Stimulated activated naive CD8-positive, alpha-beta T cell treated with anti-CD3 and anti-CD28 coated beads, Interleukin-15, Interleukin-2, amounts not matched to agents 100 ng/mL and 50 ng/mL, for 24 hours (primary cell): ENCODE measurements around the gene NUP107.
"Not testable (repeated sequence)": the region's sequence is repeated elsewhere in the genome, so short reads cannot be mapped to it uniquely, and the experiment has no call there.

Experiments used
- H3K27ac Mint-ChIP-seq: one replicate; pipeline ENCODE4 v1.8.0; 2021; ENCODE audit warnings: mild to moderate bottlenecking, mixed read lengths
- H3K27me3 Mint-ChIP-seq: one replicate; pipeline ENCODE4 v1.8.0; 2021; ENCODE audit warnings: mixed read lengths
- H3K36me3 Mint-ChIP-seq: one replicate; pipeline ENCODE4 v1.8.0; 2021; ENCODE audit warnings: low read depth, mixed read lengths
- H3K4me1 Mint-ChIP-seq: one replicate; pipeline ENCODE4 v1.8.0; 2021; ENCODE audit warnings: low read depth, mixed read lengths
- H3K4me3 Mint-ChIP-seq: one replicate; pipeline ENCODE4 v1.8.0; 2021; ENCODE audit warnings: mild to moderate bottlenecking, mixed read lengths
- H3K9me3 Mint-ChIP-seq: one replicate; pipeline ENCODE4 v1.8.0; 2021; ENCODE audit warnings: mixed read lengths

Gene NUP107

DNA sequence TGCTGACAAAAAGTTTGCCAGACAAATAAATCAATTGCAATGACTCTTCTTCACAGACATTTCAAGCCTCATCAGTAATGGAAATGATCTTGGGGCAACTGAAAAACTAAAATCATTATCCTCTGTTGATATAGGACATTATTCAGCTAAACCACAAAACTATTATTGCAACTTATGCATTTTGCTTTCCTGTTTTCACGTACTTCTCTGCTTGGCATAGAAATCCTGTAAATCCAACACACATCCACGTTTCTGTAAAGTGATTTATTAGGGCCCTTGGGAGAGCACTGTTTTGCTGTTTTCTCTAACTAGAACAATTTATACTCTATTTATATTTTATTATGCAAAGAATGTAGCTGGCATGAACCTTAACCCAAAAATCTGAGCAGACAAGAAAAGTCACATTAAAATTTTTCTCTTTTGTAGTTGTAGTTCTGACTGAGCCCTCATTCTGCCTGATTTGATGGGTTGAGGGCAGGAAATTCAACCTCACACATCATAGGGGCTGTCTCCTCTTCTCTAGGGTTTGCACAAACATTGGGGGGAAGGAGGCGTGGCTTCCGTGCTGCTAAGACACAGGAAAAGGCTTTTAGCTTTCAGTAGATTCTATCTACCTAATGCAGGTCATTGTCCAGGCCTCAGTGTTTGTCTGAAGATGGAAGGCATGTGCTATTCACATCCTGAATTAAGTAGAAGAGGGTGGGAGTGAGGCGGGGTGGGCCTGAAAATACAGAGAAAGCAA lies 11.5 kb upstream of the NUP107 start:
- Mint-ChIP-seq H3K27me3 (no peaks in the 10 kb centered on the region), H3K27ac (peak overlapping the region; percentile 92), H3K4me1 (peaks cover 41% of the 10 kb centered on the region), H3K9me3 (no peaks in the 10 kb centered on the region), H3K36me3 (no peaks in the 10 kb centered on the region), H3K4me3 (peak overlapping the region; percentile 66)

DNA sequence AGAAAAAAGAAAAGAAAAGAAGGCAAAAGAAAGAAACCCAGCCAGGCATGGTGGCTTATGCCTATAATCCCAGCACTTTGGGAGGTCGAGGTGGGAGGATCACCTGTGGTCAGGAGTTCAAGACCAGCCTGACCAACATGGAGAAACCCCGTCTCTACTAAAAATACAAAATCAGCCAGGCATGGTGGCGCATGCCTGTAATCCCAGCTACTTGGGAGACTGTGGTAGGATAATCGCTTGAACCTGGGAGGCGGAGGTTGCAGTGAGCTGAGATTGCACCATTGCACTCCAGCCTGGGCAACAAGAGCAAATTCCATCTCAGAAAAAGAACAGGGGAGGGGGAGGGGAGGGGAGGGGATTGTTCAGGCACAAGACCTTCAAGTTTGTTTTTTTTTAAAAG lies 9.9 kb upstream of the NUP107 start:
- H3K27me3 Mint-ChIP-seq, H3K4me3 Mint-ChIP-seq, H3K9me3 Mint-ChIP-seq, H3K27ac Mint-ChIP-seq, H3K36me3 Mint-ChIP-seq: not testable (repeated sequence)
- H3K4me1 Mint-ChIP-seq, result peaks cover 32% of the 10 kb centered on the region

DNA sequence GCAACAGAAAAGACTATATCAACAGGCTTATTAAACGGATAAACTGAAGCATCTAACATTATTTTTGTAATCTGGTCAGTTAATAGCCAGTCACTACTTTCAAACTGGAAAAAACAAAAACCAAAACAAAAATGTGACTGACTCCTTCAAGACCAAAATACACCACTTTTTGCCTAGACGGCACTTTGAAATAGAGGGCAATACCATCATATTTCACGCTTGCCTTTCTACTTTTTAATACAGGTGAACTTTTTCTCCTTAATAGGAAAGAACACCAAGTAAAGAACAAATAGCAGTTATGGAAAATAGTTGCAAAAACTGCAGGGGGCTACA lies 550 bp upstream of the NUP107 start:
- H3K4me1 Mint-ChIP-seq, result peaks cover 47% of the 10 kb centered on the region
- H3K27me3 Mint-ChIP-seq, result no peaks in the 10 kb centered on the region
- peak overlapping the region; percentile 95 for H3K4me3 Mint-ChIP-seq
- H3K27ac Mint-ChIP-seq, result peak overlapping the region; percentile 95
- no peaks in the 10 kb centered on the region for H3K9me3 Mint-ChIP-seq
- H3K36me3 Mint-ChIP-seq, result peaks cover 22% of the 10 kb centered on the region

DNA sequence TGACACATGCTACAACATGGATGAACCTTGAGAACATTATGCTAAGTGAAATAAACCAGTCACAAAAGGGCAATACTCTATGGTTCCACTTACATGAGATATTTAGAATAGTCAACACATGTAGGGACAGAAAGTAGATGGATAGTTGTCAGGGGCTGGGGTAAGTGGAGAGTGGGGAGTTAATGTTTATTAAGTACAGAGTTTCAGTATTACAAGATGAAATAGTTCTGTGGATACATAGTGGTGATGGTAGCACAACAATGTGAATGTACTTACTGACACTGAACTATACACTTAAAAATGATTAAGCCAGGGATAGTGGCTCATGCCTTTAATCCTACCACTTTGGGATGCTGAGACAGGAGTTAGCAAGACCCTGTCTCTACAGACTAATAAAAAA lies 8.7 kb downstream of the NUP107 start:
- Mint-ChIP-seq H3K27ac (no peak overlapping the region), H3K27me3 (no peaks in the 10 kb centered on the region), H3K4me1 (no peaks in the 10 kb centered on the region), H3K9me3 (no peaks in the 10 kb centered on the region), H3K4me3 (no peak overlapping the region), H3K36me3 (peaks cover 68% of the 10 kb centered on the region)

DNA sequence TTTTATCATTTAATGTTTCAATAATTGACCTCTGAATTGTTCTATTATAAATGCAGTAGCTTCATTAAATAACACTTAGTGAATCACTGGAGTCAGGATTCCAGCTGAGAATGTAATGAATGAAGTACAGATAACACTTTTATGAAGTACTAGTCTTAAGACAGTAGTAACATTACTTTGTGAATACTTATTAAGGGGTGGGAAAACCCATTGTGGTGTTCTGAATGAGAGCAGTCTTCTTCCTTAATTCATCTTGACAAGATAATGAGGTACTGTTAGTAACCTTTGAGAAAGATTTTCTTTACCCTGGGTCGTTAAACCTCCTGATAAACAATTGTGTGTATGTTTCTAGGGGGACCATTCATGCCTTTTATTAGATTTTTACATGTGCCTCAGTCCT lies 12.7 kb downstream of the NUP107 start:
- Mint-ChIP-seq H3K36me3 (peaks cover 63% of the 10 kb centered on the region), H3K4me3 (no peak overlapping the region), H3K4me1 (no peaks in the 10 kb centered on the region), H3K27me3 (no peaks in the 10 kb centered on the region), H3K27ac (no peak overlapping the region), H3K9me3 (no peaks in the 10 kb centered on the region)

DNA sequence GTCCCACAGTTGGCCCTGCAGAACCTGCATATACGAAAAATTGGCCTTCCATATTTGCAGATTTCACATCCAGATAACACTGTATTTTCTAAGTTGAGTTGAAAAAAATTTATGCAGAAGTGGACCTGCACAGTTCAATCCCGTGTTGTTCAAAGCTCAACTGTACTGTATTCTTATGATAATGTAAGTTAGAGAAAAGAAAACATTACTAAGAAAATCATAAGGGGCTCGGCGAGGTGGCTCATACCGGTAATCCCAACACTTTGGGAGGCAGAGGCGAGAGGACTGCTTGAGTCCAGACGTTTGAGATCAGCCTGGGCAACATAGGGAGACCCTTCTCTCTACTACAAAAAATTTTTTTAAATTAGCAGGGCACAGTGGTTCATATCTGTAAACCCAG lies 41.0 kb downstream of the NUP107 start:
- Mint-ChIP-seq H3K36me3 (peaks cover 55% of the 10 kb centered on the region), H3K9me3 (no peaks in the 10 kb centered on the region), H3K27ac (no peak overlapping the region), H3K4me1 (no peaks in the 10 kb centered on the region), H3K27me3 (no peaks in the 10 kb centered on the region), H3K4me3 (no peak overlapping the region)

DNA sequence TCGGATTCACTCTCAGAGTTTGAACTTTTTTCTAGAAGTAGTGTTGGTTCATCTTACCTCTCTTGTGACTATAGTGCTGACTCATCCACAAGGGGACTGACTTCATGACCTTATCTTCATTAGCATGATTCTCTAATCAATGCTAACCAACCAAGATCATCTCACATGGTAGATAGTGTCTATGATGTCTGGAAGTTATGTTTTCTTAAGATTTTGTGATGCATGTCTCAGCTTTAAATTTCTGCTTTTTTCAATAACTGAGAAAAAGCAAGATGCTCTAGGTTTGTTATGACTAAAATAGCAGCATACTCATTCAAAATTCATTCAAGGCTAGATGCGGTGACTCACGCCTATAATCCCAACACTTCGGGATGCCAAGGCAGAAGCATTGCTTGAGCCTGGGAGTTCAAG lies 46.9 kb downstream of the NUP107 start:
- Mint-ChIP-seq H3K36me3 (peaks cover 49% of the 10 kb centered on the region), H3K27me3 (no peaks in the 10 kb centered on the region), H3K27ac (no peak overlapping the region), H3K9me3 (no peaks in the 10 kb centered on the region), H3K4me1 (no peaks in the 10 kb centered on the region), H3K4me3 (no peak overlapping the region)

DNA sequence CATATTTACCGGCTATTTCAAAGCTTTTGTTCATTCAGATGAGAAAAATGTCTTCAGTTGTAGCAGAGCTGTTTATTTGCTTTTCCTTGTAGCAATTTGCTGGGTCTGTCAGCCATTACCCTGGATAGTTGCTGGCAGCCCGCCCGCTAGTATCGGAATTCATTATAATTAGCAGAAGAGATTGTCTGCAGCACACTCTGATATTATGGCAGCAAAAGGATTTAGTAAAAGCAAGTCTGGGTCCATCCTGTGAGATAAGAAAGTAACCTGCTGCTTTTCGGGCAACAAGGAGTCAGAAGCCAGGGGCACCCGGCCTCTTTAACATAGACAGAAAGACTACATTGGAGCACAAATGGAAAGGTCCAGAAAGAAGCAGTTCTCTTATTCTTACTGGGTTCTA lies 53.1 kb downstream of the NUP107 start:
- Mint-ChIP-seq H3K27me3 (no peaks in the 10 kb centered on the region), H3K4me3 (no peak overlapping the region), H3K9me3 (no peaks in the 10 kb centered on the region), H3K4me1 (no peaks in the 10 kb centered on the region), H3K27ac (no peak overlapping the region), H3K36me3 (peaks cover 54% of the 10 kb centered on the region)

DNA sequence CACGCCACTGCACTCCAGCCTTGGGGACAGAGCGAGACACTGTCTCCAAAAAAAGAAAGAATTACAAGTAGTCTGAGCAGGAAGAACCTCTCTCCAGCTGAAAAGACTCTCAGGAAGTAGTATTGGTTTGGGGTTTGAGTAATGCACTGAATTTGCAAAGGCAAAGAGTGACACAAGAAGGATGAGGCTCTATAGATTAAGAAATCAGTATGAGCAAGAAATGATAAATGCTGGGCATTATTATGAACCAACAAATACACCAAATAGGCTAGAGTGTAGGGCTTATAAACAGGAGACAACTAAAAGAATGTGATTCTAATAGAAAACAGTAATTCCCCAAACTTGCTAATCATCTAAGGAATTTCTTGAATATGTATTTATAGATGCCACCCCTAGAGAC lies 56.6 kb downstream of the NUP107 start:
- Mint-ChIP-seq H3K27me3 (no peaks in the 10 kb centered on the region), H3K4me3 (no peak overlapping the region), H3K36me3 (peaks cover 37% of the 10 kb centered on the region), H3K27ac (no peak overlapping the region), H3K9me3 (no peaks in the 10 kb centered on the region), H3K4me1 (peaks cover 22% of the 10 kb centered on the region)

DNA sequence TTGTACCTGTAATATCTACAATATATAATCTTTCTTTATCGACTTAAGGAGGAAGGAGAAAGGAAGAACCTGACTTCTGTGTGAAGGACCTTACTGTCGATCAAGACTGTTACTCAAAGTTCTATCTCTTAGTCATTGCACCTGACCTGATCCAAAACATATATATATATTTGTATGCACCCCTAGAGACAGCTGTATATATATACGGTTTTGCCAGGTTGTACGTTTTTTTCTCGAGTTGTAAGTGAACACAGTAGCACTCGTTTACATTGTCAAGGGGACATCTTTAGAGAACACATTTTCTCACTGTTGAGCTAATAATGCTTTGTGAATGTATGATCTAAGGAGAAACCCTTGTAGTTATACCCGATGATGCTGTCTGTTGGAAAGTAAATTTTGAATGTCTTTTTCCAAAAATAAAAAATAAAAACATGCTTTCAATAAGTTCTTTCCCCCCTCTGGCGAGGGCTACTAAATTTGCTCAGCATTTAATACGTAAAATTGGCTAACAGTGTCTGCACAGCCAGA lies 58.7 kb downstream of the NUP107 start:
- H3K27ac Mint-ChIP-seq, result peak overlapping the region; percentile 90
- no peaks in the 10 kb centered on the region for H3K27me3 Mint-ChIP-seq
- peaks cover 28% of the 10 kb centered on the region for H3K36me3 Mint-ChIP-seq
- H3K4me3 Mint-ChIP-seq, result peak overlapping the region; percentile 89
- no peaks in the 10 kb centered on the region for H3K9me3 Mint-ChIP-seq
- H3K4me1 Mint-ChIP-seq, result peaks cover 28% of the 10 kb centered on the region

DNA sequence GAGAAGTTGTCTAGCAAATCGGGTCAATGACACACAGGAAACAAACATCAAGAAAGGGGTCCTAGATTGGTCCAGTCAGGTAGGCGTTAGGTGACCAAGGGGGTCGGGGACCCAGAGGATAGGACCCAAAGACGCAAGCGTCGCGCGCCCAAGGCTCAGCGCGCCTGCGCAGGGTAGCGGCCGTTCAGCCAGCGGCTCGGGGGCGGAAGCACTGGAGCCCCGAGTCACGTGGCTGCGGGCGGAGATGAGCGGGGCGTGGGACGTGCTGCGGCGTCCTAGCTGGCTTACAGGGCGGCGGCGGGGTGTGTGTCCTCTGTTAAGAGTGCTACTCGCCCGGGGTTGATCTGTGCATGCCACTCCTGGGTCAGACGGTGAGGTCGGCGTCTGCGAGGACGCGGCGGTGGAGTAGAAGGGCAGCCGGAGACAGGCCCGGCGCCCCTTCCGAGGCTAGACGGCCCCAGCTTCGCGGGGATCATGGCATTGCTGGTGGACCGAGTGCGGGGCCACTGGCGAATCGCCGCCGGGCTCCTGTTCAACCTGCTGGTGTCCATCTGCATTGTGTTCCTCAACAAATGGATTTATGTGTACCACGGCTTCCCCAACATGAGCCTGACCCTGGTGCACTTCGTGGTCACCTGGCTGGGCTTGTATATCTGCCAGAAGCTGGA lies 59.3 kb downstream of the NUP107 start, which contains the start of gene SLC35E3:
Gene SLC35E3 (plus strand): TSS at position 273 of the 668 bp plus-strand sequence. CDS start 202 bp downstream, at position 475.
- peaks cover 28% of the 10 kb centered on the region for H3K4me1 Mint-ChIP-seq
- H3K4me3 Mint-ChIP-seq, result peak within 1 kb of the TSS; percentile 89
- H3K27me3 Mint-ChIP-seq, result no peaks in the 10 kb centered on the region
- H3K27ac Mint-ChIP-seq, result peak within 1 kb of the TSS; percentile 90
- peaks cover 27% of the 10 kb centered on the region for H3K36me3 Mint-ChIP-seq
- no peaks in the 10 kb centered on the region for H3K9me3 Mint-ChIP-seq

DNA sequence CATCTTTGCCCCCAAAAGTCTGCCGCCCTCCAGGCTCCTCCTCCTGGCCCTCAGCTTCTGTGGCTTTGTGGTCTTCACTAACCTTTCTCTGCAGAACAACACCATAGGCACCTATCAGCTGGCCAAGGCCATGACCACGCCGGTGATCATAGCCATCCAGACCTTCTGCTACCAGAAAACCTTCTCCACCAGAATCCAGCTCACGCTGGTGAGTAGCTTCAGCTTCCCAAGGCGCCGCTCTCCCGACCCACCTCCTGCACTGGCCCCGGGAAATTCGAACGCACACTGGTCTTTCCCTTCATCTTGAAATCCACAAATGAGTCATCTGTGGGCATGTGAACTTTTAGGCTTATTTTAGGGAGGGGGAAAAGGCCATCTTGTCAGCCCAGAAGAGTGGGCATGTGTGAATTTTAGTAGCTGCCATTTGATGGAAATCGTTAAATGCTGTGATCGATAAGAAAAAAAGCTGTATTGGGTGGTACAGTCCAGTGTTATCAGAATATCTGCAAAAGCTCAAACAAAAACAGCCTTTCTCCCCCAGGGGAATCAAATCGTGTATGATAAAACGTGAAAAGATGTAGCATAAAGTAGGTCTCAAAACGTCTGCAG lies 59.9 kb downstream of the NUP107 start:
- H3K27me3 Mint-ChIP-seq, result no peaks in the 10 kb centered on the region
- peaks cover 28% of the 10 kb centered on the region for H3K4me1 Mint-ChIP-seq
- H3K36me3 Mint-ChIP-seq, result peaks cover 25% of the 10 kb centered on the region
- peak overlapping the region; percentile 90 for H3K27ac Mint-ChIP-seq
- H3K9me3 Mint-ChIP-seq, result no peaks in the 10 kb centered on the region
- H3K4me3 Mint-ChIP-seq, result peak overlapping the region; percentile 89

DNA sequence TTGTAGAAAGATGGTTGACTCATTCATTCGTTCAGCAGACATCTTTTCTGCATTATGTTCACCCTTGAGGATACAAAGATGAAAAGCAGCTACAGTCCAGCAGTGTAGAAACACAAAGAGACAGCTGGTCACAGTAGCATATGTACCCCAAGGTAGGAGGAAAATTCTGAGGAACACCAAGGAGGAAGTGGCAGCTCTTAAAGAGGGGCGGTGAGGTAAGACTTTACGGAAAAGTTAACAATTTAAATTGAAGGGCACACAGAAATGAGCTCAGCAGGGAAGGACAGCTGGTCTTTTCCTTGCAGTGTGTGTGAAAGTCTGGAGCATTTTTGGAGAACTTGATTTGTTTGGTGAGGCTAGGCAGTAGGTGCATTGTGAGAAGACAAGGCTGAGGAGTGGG lies 62.7 kb downstream of the NUP107 start:
- H3K4me1 Mint-ChIP-seq, result peaks cover 28% of the 10 kb centered on the region
- H3K4me3 Mint-ChIP-seq, result no peak overlapping the region
- H3K36me3 Mint-ChIP-seq, result peaks cover 30% of the 10 kb centered on the region
- no peak overlapping the region for H3K27ac Mint-ChIP-seq
- no peaks in the 10 kb centered on the region for H3K27me3 Mint-ChIP-seq
- no peaks in the 10 kb centered on the region for H3K9me3 Mint-ChIP-seq

DNA sequence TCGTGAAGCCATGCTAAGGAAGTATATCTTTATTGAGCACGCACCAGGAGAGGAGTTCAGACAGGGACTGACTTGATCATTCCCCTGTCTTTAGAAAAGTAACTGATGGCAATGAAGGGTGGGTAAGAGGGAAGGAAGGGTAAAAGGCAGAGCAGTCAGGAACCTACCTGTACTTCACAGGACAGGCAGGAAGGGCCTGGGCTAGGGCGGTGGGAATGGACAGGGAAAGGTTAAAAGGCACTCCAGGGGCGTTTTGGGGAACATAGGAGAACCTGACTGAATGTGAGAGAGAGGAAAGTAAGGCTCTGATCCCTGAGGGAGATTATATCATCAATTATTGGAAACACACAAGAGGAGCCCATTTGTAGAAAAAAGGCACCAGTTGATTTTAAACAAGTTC lies 63.1 kb downstream of the NUP107 start:
- peaks cover 28% of the 10 kb centered on the region for H3K4me1 Mint-ChIP-seq
- H3K27me3 Mint-ChIP-seq, result no peaks in the 10 kb centered on the region
- no peak overlapping the region for H3K27ac Mint-ChIP-seq
- no peak overlapping the region for H3K4me3 Mint-ChIP-seq
- H3K36me3 Mint-ChIP-seq, result peaks cover 34% of the 10 kb centered on the region
- H3K9me3 Mint-ChIP-seq, result no peaks in the 10 kb centered on the region

DNA sequence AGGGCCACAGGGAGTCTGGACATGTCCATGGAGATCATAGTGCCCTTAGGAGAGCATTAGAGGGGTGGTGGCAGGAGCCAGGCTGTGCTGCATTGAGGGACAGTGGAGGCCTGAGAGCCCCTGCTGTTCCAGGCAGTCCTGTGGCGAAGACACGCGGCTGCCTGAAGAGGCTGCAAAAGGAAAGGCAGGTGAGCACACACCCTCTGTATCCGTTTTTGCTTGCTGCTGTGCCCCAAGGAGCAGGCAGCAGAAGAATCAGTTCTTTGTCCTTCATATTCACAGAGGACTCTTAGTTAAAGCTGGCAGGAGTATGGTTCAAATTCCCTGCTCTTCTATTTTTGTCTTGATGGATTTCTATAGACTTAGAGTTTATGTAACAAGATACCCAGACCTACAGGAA lies 63.7 kb downstream of the NUP107 start:
- Mint-ChIP-seq H3K27me3 (no peaks in the 10 kb centered on the region), H3K27ac (no peak overlapping the region), H3K9me3 (no peaks in the 10 kb centered on the region), H3K4me1 (peaks cover 28% of the 10 kb centered on the region), H3K36me3 (peaks cover 38% of the 10 kb centered on the region), H3K4me3 (no peak overlapping the region)
